SK-N-SH (cell line): Measurements from ENCODE around the gene TBC1D8.

Experiments used
- CHD2 ChIP-seq: fragments of 150-350 bp; IDR thresholded peaks from 2 replicates; pipeline ENCODE4 v1.6.1; 2018; ENCODE audit warnings: low read length; ENCODE audit not compliant: partially characterized antibody
- CTCF ChIP-seq: fragments of 200-600 bp; sonication (generic); IDR thresholded peaks from 2 replicates; pipeline ENCODE4 v1.6.1; 2017; ENCODE audit warnings: antibody characterized with exemption, mild to moderate bottlenecking, moderate library complexity
- EZH2phosphoT487 ChIP-seq: fragments of 200-600 bp; sonication (generic); IDR thresholded peaks from 2 replicates; pipeline ENCODE4 v1.6.1; 2017; ENCODE audit warnings: low read depth, mixed run types, mild to moderate bottlenecking, antibody characterized with exemption, moderate library complexity, borderline replicate concordance
- GABPA ChIP-seq: IDR thresholded peaks from 2 replicates; pipeline ENCODE4 v1.4.0; 2012; ENCODE audit warnings: low read depth, mild to moderate bottlenecking
- MAX ChIP-seq: IDR thresholded peaks from 2 replicates; pipeline ENCODE4 v1.4.0; 2012; ENCODE audit warnings: low read depth
- NRF1 ChIP-seq: IDR thresholded peaks from 2 replicates; pipeline ENCODE4 v1.6.1; 2012; ENCODE audit warnings: low read depth, mild to moderate bottlenecking, low read length
- POLR2AphosphoS5 ChIP-seq: IDR thresholded peaks from 2 replicates; pipeline ENCODE4 v1.6.1; 2012; ENCODE audit warnings: low read depth, low read length
- RAD21 ChIP-seq: IDR thresholded peaks from 2 replicates; pipeline ENCODE4 v1.6.1; 2012; ENCODE audit warnings: mild to moderate bottlenecking, low read length
- TAF1 ChIP-seq: IDR thresholded peaks from 2 replicates; pipeline ENCODE4 v1.6.1; 2012; ENCODE audit warnings: low read depth, mild to moderate bottlenecking, low read length, moderate library complexity, borderline replicate concordance
- ZBTB33 ChIP-seq: IDR thresholded peaks from 2 replicates; pipeline ENCODE4 v1.4.0; 2012; ENCODE audit warnings: low read depth, borderline replicate concordance
- TF ChIP-seq, protein P1 (sequence below): IDR thresholded peaks from 2 replicates; pipeline ENCODE4; 2012
- TF ChIP-seq, protein P2 (sequence below): IDR thresholded peaks from 2 replicates; pipeline ENCODE4 v1.6.1; 2012; ENCODE audit warnings: mild to moderate bottlenecking, low read depth, low read length, moderate library complexity

DNA sequence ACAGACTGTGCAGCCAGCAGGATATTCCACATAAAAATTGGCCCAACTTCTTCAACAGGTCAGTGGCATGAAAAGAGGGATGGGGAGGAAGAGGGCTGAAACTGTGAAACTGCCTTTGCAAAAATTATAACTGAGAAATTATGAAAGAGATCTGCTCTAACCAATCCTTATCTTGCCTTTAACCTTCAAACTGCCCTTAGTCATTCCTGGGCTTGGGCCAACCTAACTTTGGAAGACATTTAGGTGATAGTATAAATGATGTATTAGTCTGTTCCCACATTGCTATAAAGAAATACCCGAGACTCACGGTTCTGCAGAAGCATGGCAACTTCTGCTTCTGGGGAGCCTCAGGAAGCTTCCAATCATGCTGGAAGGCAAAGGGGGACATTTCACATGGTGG lies 74.6 kb downstream of the TBC1D8 start:
- TF ChIP-seq POLR2AphosphoS5 (no peak), CTCF (no peak), ZBTB33 (no peak), RAD21 (no peak), CHD2 (no peak), MAX (no peak), NRF1 (no peak), GABPA (no peak), EZH2phosphoT487 (no peak), TAF1 (no peak)
- TF ChIP-seq, protein P1, sequence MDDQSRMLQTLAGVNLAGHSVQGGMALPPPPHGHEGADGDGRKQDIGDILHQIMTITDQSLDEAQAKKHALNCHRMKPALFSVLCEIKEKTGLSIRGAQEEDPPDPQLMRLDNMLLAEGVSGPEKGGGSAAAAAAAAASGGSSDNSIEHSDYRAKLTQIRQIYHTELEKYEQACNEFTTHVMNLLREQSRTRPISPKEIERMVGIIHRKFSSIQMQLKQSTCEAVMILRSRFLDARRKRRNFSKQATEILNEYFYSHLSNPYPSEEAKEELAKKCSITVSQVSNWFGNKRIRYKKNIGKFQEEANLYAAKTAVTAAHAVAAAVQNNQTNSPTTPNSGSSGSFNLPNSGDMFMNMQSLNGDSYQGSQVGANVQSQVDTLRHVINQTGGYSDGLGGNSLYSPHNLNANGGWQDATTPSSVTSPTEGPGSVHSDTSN: no peak
- TF ChIP-seq, protein P2, sequence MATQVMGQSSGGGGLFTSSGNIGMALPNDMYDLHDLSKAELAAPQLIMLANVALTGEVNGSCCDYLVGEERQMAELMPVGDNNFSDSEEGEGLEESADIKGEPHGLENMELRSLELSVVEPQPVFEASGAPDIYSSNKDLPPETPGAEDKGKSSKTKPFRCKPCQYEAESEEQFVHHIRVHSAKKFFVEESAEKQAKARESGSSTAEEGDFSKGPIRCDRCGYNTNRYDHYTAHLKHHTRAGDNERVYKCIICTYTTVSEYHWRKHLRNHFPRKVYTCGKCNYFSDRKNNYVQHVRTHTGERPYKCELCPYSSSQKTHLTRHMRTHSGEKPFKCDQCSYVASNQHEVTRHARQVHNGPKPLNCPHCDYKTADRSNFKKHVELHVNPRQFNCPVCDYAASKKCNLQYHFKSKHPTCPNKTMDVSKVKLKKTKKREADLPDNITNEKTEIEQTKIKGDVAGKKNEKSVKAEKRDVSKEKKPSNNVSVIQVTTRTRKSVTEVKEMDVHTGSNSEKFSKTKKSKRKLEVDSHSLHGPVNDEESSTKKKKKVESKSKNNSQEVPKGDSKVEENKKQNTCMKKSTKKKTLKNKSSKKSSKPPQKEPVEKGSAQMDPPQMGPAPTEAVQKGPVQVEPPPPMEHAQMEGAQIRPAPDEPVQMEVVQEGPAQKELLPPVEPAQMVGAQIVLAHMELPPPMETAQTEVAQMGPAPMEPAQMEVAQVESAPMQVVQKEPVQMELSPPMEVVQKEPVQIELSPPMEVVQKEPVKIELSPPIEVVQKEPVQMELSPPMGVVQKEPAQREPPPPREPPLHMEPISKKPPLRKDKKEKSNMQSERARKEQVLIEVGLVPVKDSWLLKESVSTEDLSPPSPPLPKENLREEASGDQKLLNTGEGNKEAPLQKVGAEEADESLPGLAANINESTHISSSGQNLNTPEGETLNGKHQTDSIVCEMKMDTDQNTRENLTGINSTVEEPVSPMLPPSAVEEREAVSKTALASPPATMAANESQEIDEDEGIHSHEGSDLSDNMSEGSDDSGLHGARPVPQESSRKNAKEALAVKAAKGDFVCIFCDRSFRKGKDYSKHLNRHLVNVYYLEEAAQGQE: no peak
